Fibroblast of mammary gland (primary cell): ENCODE measurements around the gene IDUA.

Source experiments
- DNase-seq: peaks from one replicate; pipeline ENCODE4 v3.0.0-alpha.2; 2010; ENCODE audit warnings: low read depth
- H3K4me3 ChIP-seq: 2 replicates; pipeline ENCODE4 v1.5.1; 2011; ENCODE audit warnings: low read depth, mild to moderate bottlenecking, low read length, moderate library complexity; ENCODE audit not compliant: control insufficient read depth
- TF ChIP-seq, protein P1 (sequence below): conservative IDR thresholded peaks from 2 replicates; pipeline ENCODE4 v1.5.1; 2011; ENCODE audit warnings: low read depth, low read length, inconsistent platforms; ENCODE audit not compliant: control insufficient read depth, insufficient read depth

Gene IDUA

DNA sequence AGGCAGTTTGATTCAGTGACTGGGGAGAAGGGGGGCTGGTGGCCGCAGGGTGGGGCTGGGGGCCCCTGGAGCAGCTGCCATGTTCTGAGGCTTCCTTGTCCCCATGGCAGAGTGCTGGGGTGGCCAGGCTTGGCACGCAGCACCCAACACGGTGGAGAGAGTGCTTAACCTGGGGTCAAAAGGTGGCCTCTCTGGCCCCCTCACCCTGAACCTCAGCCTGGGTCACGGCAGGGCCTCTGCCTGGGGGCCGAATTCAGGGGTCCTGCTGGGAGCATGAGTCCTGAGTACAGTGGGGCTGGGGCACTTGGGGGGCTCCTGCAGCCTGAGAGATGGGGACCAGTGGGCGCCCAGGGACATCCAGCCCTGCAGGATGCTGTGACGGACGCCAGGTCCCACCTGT, 44.5 kb downstream of the IDUA start:
- H3K4me3 ChIP-seq: no peak overlapping the region
- no peak for DNase-seq
- TF ChIP-seq, protein P1, sequence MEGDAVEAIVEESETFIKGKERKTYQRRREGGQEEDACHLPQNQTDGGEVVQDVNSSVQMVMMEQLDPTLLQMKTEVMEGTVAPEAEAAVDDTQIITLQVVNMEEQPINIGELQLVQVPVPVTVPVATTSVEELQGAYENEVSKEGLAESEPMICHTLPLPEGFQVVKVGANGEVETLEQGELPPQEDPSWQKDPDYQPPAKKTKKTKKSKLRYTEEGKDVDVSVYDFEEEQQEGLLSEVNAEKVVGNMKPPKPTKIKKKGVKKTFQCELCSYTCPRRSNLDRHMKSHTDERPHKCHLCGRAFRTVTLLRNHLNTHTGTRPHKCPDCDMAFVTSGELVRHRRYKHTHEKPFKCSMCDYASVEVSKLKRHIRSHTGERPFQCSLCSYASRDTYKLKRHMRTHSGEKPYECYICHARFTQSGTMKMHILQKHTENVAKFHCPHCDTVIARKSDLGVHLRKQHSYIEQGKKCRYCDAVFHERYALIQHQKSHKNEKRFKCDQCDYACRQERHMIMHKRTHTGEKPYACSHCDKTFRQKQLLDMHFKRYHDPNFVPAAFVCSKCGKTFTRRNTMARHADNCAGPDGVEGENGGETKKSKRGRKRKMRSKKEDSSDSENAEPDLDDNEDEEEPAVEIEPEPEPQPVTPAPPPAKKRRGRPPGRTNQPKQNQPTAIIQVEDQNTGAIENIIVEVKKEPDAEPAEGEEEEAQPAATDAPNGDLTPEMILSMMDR: no peak

DNA sequence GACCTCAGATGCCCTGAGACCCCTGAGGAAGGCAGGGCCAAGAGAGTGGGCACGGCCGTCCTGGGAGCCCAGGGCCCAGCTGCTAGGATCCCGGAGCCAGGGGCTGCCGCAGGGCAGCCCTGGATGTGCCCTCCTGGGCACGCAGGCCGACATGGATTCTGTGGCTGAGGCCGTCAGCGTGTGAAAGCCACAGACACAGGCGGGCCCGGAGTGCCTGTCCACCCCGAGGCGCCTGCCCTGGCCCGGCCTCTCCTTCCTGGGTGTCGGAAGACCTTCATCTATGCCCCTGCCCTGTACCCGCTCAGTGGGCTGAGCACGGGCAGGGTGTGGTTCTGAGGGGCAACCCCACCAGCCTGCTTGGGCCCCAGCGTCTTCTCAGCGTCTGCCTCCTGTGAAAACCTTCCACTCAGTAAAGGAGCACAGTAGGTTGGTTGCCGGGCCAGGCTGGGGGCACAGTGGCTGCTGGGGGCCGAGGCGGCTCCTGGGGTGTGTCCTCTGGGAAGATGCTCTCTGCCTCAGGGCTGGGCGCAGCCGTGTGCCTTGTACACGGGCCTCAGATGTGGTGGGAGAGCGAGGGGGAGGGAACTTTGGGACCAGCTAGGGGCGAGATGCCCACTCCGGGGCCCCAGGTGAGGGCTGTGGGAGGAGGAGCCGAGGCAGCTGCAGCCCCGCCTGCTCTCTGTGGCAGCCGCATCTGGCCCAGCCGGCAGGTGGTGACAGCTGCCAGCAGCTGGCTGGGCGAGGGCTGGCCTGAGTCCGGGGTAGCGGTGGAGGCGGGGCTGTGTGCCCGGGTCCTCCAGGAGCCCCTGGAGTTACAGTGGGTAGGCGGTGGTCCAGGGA, 45.3 kb downstream of the IDUA start:
- H3K4me3 ChIP-seq: no peak overlapping the region
- no peak for DNase-seq
- TF ChIP-seq, protein P1: no peak

DNA sequence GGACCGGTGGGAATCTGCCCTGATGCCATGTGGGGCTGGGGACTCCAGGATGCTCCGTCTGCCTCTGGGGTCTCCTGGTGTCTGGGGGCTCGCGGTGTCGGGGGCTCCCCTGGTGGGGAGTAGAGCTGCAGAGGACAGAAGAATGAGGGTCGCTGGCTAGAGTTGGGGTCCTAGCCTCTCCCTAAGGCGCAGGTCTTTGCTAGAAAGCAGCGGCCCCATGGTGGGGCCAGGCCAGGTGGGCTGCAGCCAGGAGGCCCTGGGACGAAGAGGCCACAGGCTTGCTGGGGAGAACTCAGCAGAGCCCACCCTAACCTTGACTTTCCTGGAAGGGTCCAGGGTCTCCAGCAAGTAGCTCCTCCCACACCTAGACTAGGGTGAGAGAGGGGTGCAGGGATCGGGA, 46.0 kb downstream of the IDUA start:
- DNase-seq: no peak
- TF ChIP-seq, protein P1: no peak
- no peak overlapping the region for H3K4me3 ChIP-seq

DNA sequence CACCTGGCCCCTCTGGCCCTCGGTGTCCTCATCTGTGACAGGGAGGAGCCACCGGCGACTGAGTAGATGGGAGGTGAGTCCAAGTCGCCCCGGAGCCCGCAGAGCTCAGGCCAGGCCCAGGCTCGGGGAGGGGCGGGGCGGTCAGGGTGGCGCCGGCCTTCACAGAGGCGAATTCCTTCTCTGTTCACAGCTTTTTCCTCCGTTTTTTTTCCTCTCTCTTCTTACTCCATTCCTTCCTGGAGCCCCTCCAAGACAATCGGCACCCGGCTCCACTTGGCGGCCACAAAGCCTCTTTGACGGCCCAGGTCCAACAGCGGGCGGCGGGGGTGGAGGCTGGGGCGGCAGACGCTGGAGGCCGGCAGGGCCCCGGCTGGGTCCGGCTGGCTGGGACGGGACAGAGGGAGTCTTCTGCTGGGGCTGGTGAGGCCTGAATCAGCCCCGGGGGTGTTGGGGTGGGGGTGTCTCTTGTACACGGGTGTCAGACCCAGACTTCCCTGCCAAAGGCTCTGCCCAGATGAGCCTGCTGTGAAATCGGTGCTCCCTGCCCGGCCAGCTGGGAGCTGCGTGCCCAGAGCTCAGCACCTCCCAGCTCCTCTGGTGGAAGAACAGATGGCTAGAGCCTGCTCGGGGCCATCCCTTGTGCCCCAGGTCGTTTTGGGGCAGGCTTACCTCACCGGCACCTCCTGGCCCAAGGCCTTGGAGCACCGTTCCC, 47.2 kb downstream of the IDUA start:
- DNase-seq: peak; percentile 49
- H3K4me3 ChIP-seq: no peak overlapping the region
- TF ChIP-seq, protein P1: no peak

DNA sequence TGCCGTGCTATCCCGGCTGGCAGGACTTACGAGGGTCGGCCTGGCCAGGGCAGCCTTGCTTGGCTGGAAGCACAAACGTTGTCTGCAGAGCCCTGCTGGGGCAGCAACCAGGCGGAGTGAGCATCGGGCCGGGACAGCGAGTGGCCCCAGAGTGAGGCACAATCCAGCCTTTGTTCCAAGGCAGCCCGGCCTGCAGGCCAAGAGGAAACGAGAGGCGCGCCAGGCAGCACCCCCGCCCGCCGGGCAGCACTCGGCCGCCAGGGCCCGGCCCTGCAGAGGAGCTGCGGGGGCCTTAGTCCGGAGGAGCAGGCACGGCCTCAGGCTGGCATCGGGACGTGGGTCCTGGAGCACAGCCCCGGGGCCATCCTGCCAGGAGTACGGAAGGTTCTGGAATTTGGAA, 48.7 kb downstream of the IDUA start:
- H3K4me3 ChIP-seq: no peak overlapping the region
- DNase-seq: no peak
- TF ChIP-seq, protein P1: no peak

DNA sequence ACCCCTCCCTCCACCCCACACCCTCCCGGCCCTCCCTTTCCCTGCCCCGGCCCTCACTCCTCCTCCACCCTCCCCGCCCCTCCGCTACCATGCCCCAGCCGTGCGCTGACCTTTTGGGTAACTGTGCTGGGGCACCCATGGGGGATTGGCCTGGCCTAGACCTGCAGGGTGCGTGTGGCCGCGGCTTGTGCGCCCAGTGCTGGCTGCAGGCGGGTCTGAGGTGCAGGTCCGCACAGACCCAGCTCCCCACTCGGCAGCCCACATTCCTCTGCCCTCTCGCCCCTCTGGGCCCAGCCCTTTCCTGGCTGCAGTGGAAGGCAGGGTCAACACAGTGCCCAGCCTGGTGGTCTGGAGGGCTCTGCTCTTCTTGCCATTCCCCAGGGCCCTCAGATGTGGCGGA, 49.3 kb downstream of the IDUA start:
- no peak overlapping the region for H3K4me3 ChIP-seq
- TF ChIP-seq, protein P1: no peak
- DNase-seq: no peak
